T-cell (primary cell): ENCODE data around the gene AKAP5. TPM values are rescaled to one million over a fixed set of nuclear protein-coding genes. Genes with fewer than 3 reads are reported as not detected.

Experiments
- ATAC-seq, 4 experiments: fragments of 200-7000 bp in 3 of 4; fragments of 150-1000 bp in 1 of 4; cut with Tn5 transposase; replicated peaks in 1 of 4; 1 replicate in 3 of 4; 2 replicates in 1 of 4; pipeline ENCODE4 v1.10.0; 2021; ENCODE audit warnings: moderate library complexity in 3 of 4, mild to moderate bottlenecking in 2 of 4, moderate number of reproducible peaks in 1 of 4
- CTCF ChIA-PET, 2 donors: fragments of 300-600 bp; sonication (Branson Sonifier 250); formaldehyde crosslinking; loops; one replicate each; lab custom pipeline; 2022; ENCODE audit warnings: antibody characterized with exemption in 2 of 2; lab: Charles Lee
- POLR2A ChIA-PET, 2 donors: fragments of 300-600 bp; sonication (Branson Sonifier 250); formaldehyde crosslinking; loops; one replicate each; lab custom pipeline; 2022; ENCODE audit warnings: antibody characterized with exemption in 2 of 2; lab: Charles Lee
- DNase-seq, 35 experiments: peaks; one replicate each; pipeline versions ENCODE4 v3.0.0 to v3.0.0-alpha.2; 2013 to 2023
- H3K27ac ChIP-seq: one replicate; pipeline ENCODE4 v1.5.1; 2013; ENCODE audit warnings: low read length
- H3K27me3 ChIP-seq, 2 experiments: replicated peaks in 1 of 2; 1 replicate in 1 of 2; 2 replicates in 1 of 2; pipeline versions ENCODE4 v1.6.1 to v1.7.0; 2013; ENCODE audit warnings: low read length in 1 of 2, mixed read lengths in 1 of 2; ENCODE audit not compliant: control insufficient read depth in 2 of 2, insufficient read depth in 2 of 2; ENCODE audit errors: extremely low read depth in 1 of 2
- H3K36me3 ChIP-seq, 2 donors: 1 replicate in 1 of 2; 2 replicates in 1 of 2; pipeline versions ENCODE4 v1.6.1 to v1.7.0; 2013; ENCODE audit warnings: low read length in 1 of 2; ENCODE audit not compliant: control insufficient read depth in 2 of 2, insufficient read depth in 1 of 2; ENCODE audit errors: extremely low read depth in 1 of 2
- H3K4me1 ChIP-seq, 2 experiments: 1 replicate in 1 of 2; 2 replicates in 1 of 2; pipeline versions ENCODE4 v1.6.1 to v1.7.0; 2013; ENCODE audit warnings: low read length in 2 of 2, mixed read lengths in 1 of 2; ENCODE audit not compliant: insufficient read depth in 2 of 2, control insufficient read depth in 1 of 2; ENCODE audit errors: extremely low read depth in 1 of 2
- H3K4me3 ChIP-seq, 2 donors: 1 replicate in 1 of 2; 2 replicates in 1 of 2; pipeline versions ENCODE4 v1.5.1 to v1.7.0; 2013; ENCODE audit warnings: mild to moderate bottlenecking in 2 of 2, low read length in 1 of 2, moderate library complexity in 1 of 2; ENCODE audit not compliant: control insufficient read depth in 1 of 2; ENCODE audit errors: extremely low read depth in 1 of 2
- H3K9me3 ChIP-seq: 2 replicates; pipeline ENCODE4 v1.7.0; 2013
- H3K27ac Mint-ChIP-seq, 2 donors: one replicate each; pipeline ENCODE4 v1.8.0; 2020 to 2021; ENCODE audit warnings: mild to moderate bottlenecking in 2 of 2, mixed read lengths in 2 of 2
- H3K27me3 Mint-ChIP-seq, 2 donors: one replicate each; pipeline ENCODE4 v1.8.0; 2021 to 2022; ENCODE audit warnings: mixed read lengths in 2 of 2
- H3K36me3 Mint-ChIP-seq: one replicate; pipeline ENCODE4 v1.8.0; 2021; ENCODE audit warnings: mixed read lengths
- H3K4me1 Mint-ChIP-seq, 3 donors: one replicate each; pipeline ENCODE4 v1.8.0; 2020 to 2022; ENCODE audit warnings: mixed read lengths in 3 of 3, mild to moderate bottlenecking in 1 of 3
- H3K4me3 Mint-ChIP-seq, 3 donors: one replicate each; pipeline ENCODE4 v1.8.0; 2020 to 2022; ENCODE audit warnings: mild to moderate bottlenecking in 3 of 3, mixed read lengths in 3 of 3, moderate library complexity in 3 of 3
- H3K9me3 Mint-ChIP-seq, 3 donors: one replicate each; pipeline ENCODE4 v1.8.0; 2020 to 2022; ENCODE audit warnings: mixed read lengths in 3 of 3
- WGBS: methylation state at CpG from one replicate; pipeline ENCODE4 v1.1.5; 2013; ENCODE audit warnings: missing lambda C conversion rate; ENCODE audit not compliant: insufficient coverage; 5-methylcytosine and 5-hydroxymethylcytosine counted together
- total RNA-seq, 35 experiments: library from RNA in 6 of 35; stranded (reverse) in 6 of 35; fragments of 120-200 nt in 1 of 35; gene quantifications; one replicate each; pipeline versions ENCODE4 v1.2.1 to v1.2.4 and lab custom pipeline; 2013 to 2026

The AKAP5 gene
- total RNA-seq, 5 donors from 2014 or later (not counting 1 experiment from before 2014, with no cell fraction given): 0.26 to 2.0 (median 0.55) TPM

- no peaks in the 10 kb centered on the region for H3K27me3 ChIP-seq
- no peak for DNase-seq
- no peaks in the 10 kb centered on the region for H3K9me3 ChIP-seq
- H3K27ac ChIP-seq: no peak overlapping the region
- no peaks in the 10 kb centered on the region for H3K4me1 ChIP-seq
- H3K4me3 ChIP-seq: no peak overlapping the region
- no CpG with 5 or more reads among the region's 8 CpGs for WGBS
- peaks cover 0 to 55% of the 10 kb centered on the region in 2 donors for H3K36me3 ChIP-seq
- Mint-ChIP-seq H3K27ac (no peak overlapping the region), H3K36me3 (peaks cover 52% of the 10 kb centered on the region), H3K4me1 (no peaks in the 10 kb centered on the region), H3K9me3 (no peaks in the 10 kb centered on the region), H3K4me3 (no peak overlapping the region), H3K27me3 (no peaks in the 10 kb centered on the region)
- ChIA-PET POLR2A (no interaction called here), CTCF (interaction anchor here (0.6 to 1.9 kb wide), 3 partner anchors 8 to 160 kb away, joined by 5 to 8 read pairs (median 6); no protein-coding TSS in a partner anchor)
- no peak for ATAC-seq
Observed at GRCh38 chr14:64421166-64421565, 44.1 kb upstream of the AKAP5 start.

DNA sequence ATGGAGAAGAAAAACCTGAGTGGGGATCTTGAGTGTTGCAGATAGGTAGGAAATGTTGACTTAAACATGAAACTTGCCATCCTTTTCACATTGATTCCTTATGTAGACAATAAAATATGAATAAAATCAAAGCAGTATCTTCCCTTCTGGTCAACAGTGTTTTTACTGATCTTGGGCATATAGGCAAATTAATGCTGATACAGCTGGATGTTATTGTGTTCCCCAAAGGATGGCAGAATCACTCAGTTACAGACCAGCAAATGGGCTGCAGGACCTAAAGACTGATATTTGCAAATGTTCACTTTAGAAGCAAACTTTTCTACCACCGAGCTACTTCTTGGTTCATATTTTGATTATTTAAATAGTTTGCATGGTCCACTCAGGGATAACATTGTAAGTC is 43.3 kb upstream of the AKAP5 start:
- H3K9me3 Mint-ChIP-seq: no peaks in the 10 kb centered on the region
- ChIA-PET CTCF (interaction anchor here (0.6 to 1.9 kb wide), 4 partner anchors 9 to 725 kb away, joined by 3 to 8 read pairs (median 3); no protein-coding TSS in a partner anchor), POLR2A (no interaction called here)
- Histone ChIP-seq H3K27ac (no peak overlapping the region), H3K4me1 (no peaks in the 10 kb centered on the region), H3K27me3 (no peaks in the 10 kb centered on the region), H3K9me3 (no peaks in the 10 kb centered on the region), H3K4me3 (no peak overlapping the region), H3K36me3 (peaks cover 0 to 53% of the 10 kb centered on the region in 2 donors)
- no peak overlapping the region for H3K4me3 Mint-ChIP-seq
- peaks cover 54% of the 10 kb centered on the region for H3K36me3 Mint-ChIP-seq
- ATAC-seq (no peak), DNase-seq (no peak)
- H3K4me1 Mint-ChIP-seq: no peaks in the 10 kb centered on the region
- no peak overlapping the region for H3K27ac Mint-ChIP-seq
- WGBS: no CpG with 5 or more reads among the region's 1 CpG
- H3K27me3 Mint-ChIP-seq: no peaks in the 10 kb centered on the region

DNA sequence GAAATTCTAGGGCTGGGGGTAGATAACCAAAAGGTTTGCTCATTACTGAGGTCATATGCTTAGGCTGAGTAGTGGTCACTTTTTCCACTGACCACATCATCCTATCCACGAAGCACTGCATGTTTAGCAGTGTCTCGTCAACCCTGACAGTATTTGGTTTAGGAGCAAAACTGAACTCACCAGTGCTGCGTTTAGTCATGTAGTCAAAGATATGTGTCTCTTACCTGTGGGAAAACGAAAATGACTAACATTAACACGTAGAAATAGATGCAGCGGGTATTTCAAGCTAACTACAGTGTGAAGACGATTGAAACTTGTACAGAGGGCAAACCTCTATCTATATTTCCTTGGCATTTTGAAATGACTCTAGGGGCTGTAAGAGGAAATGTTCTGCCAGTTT is 42.5 kb upstream of the AKAP5 start:
- Mint-ChIP-seq H3K9me3 (no peaks in the 10 kb centered on the region), H3K36me3 (peaks cover 55% of the 10 kb centered on the region), H3K4me3 (no peak overlapping the region), H3K27me3 (no peaks in the 10 kb centered on the region), H3K27ac (no peak overlapping the region), H3K4me1 (no peaks in the 10 kb centered on the region)
- Histone ChIP-seq H3K4me1 (no peaks in the 10 kb centered on the region), H3K9me3 (no peaks in the 10 kb centered on the region), H3K27me3 (no peaks in the 10 kb centered on the region), H3K36me3 (peaks cover 0 to 53% of the 10 kb centered on the region in 2 donors), H3K27ac (no peak overlapping the region), H3K4me3 (no peak overlapping the region)
- DNase-seq: no peak
- WGBS: 100% methylated on average over 2 of the region's 7 CpGs
- POLR2A ChIA-PET: no interaction called here
- ATAC-seq: no peak
- CTCF ChIA-PET: interaction anchor here in 1 of 2 donors (1.0 kb wide), 1 partner anchor 11 kb away, joined by 3 read pairs; no protein-coding TSS in a partner anchor

DNA sequence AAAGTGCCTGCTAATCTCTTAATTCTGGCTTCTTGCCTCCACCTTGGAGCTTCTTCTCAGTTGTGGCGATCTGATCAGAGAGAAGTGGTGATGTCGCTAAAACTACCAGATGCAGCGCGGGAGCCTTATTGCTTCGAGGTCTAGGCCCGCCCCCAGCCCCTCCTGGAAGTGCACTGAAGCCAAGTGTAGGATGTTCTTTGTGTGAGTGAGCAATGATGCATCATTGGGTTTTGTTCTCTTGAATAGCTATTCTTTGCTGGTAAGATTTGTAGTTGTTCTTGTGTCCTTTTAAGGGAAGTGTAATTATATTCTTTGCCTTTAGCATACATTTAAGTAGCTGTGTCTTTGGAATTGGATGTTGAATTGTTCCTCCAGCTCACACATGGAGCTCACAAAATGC is 41.3 kb upstream of the AKAP5 start:
- ChIA-PET CTCF (interaction anchor here (0.7 to 1.1 kb wide), 3 partner anchors 8 to 24 kb away, joined by 3 to 6 read pairs (median 5); no protein-coding TSS in a partner anchor), POLR2A (interaction anchor here (0.6 to 0.7 kb wide), 2 partner anchors 24 to 97 kb away, joined by 3 read pairs; no protein-coding TSS in a partner anchor)
- Histone ChIP-seq H3K4me3 (no peak overlapping the region), H3K27ac (no peak overlapping the region), H3K36me3 (peaks cover 0 to 52% of the 10 kb centered on the region in 2 donors), H3K4me1 (no peaks in the 10 kb centered on the region), H3K27me3 (no peaks in the 10 kb centered on the region), H3K9me3 (no peaks in the 10 kb centered on the region)
- DNase-seq: no peak
- no peaks in the 10 kb centered on the region for H3K9me3 Mint-ChIP-seq
- WGBS: 95% methylated on average over 4 of the region's 6 CpGs
- ATAC-seq: no peak
- no peak overlapping the region for H3K4me3 Mint-ChIP-seq
- H3K27ac Mint-ChIP-seq: no peak overlapping the region
- no peaks in the 10 kb centered on the region for H3K4me1 Mint-ChIP-seq
- H3K36me3 Mint-ChIP-seq: peaks cover 57% of the 10 kb centered on the region
- H3K27me3 Mint-ChIP-seq: no peaks in the 10 kb centered on the region

GRCh38 chr14:64434528-64434927 is 30.8 kb upstream of the AKAP5 start:
- ATAC-seq: no peak

GRCh38 chr14:64438181-64438841 is 27.0 kb upstream of the AKAP5 start:
- H3K36me3 ChIP-seq: peaks cover 6 to 46% of the 10 kb centered on the region in 2 donors
- H3K27me3 ChIP-seq: no peaks in the 10 kb centered on the region
- Mint-ChIP-seq H3K9me3 (no peaks in the 10 kb centered on the region), H3K27ac (peak overlapping the region; percentile 46 to 70), H3K27me3 (no peaks in the 10 kb centered on the region), H3K4me1 (peaks cover under 1 to 16% (median 12%) of the 10 kb centered on the region in 3 donors), H3K4me3 (no peak overlapping the region), H3K36me3 (peaks cover 54% of the 10 kb centered on the region)
- DNase-seq: no peak
- ChIA-PET CTCF (no interaction called here), POLR2A (no interaction called here)
- no peak overlapping the region for H3K27ac ChIP-seq
- no peak overlapping the region for H3K4me3 ChIP-seq
- no CpG with 5 or more reads among the region's 3 CpGs for WGBS
- H3K9me3 ChIP-seq: no peaks in the 10 kb centered on the region
- peak in 3 of 4 experiments; percentile 57 to 77 (median 60) for ATAC-seq
- H3K4me1 ChIP-seq: no peaks in the 10 kb centered on the region

More at GRCh38 chr14:64434528-64434927, 30.8 kb upstream of the AKAP5 start:
- Mint-ChIP-seq H3K27me3 (no peaks in the 10 kb centered on the region), H3K4me1 (peaks cover 0 to 16% (median 12%) of the 10 kb centered on the region in 3 donors), H3K4me3 (no peak overlapping the region), H3K36me3 (peaks cover 46% of the 10 kb centered on the region), H3K27ac (no peak overlapping the region), H3K9me3 (no peaks in the 10 kb centered on the region)
- no peaks in the 10 kb centered on the region for H3K9me3 ChIP-seq
- CTCF ChIA-PET: interaction anchor here (0.6 to 0.7 kb wide), 3 partner anchors 13 to 502 kb away, joined by 3 to 4 read pairs (median 3); no protein-coding TSS in a partner anchor
- DNase-seq: no peak
- no peaks in the 10 kb centered on the region for H3K27me3 ChIP-seq
- no peaks in the 10 kb centered on the region for H3K4me1 ChIP-seq
- H3K27ac ChIP-seq: no peak overlapping the region
- WGBS: no CpG with 5 or more reads among the region's 3 CpGs
- H3K4me3 ChIP-seq: no peak overlapping the region
- POLR2A ChIA-PET: interaction anchor here (0.6 to 1.0 kb wide), 3 partner anchors 48 to 552 kb away, joined by 3 to 6 read pairs (median 6); no protein-coding TSS in a partner anchor
- H3K36me3 ChIP-seq: peaks cover 10 to 50% of the 10 kb centered on the region in 2 donors
